Choroid plexus epithelial cell (primary cell): Measurements from ENCODE around the gene PPIL4.
"Not testable (repeated sequence)": the region's sequence is repeated elsewhere in the genome, so short reads cannot be mapped to it uniquely, and the experiment has no call there.

ENCODE experiments used
- DNase-seq: peaks from one replicate; pipeline ENCODE4 v3.0.0-alpha.2; 2010; ENCODE audit warnings: low read depth
- H3K4me3 ChIP-seq: 2 replicates; pipeline ENCODE4 v1.5.1; 2011; ENCODE audit warnings: low read depth, mild to moderate bottlenecking, control low read depth, low read length, moderate library complexity
- CTCF ChIP-seq: conservative IDR thresholded peaks from 2 replicates; pipeline ENCODE4 v1.5.1; 2011; ENCODE audit warnings: low read depth, mild to moderate bottlenecking, control low read depth, inconsistent platforms, low read length, moderate library complexity

PPIL4 gene

GRCh38 chr6:149503276-149503675 lies 42.6 kb downstream of the PPIL4 start:
- no peak overlapping the region for H3K4me3 ChIP-seq
- no peak for TF ChIP-seq CTCF
- DNase-seq, result no peak

- no peak overlapping the region for H3K4me3 ChIP-seq
- no peak for DNase-seq
- no peak for TF ChIP-seq CTCF
These were observed 44.1 kb downstream of the PPIL4 start for GRCh38 chr6:149501768-149502167.

GRCh38 chr6:149501201-149501600 lies 44.6 kb downstream of the PPIL4 start:
- TF ChIP-seq CTCF, result no peak
- no peak for DNase-seq
- no peak overlapping the region for H3K4me3 ChIP-seq

- no peak for TF ChIP-seq CTCF
- no peak for DNase-seq
These were observed 45.7 kb downstream of the PPIL4 start for GRCh38 chr6:149500096-149500495.

GRCh38 chr6:149499066-149499465 lies 46.8 kb downstream of the PPIL4 start:
- no peak overlapping the region for H3K4me3 ChIP-seq
- TF ChIP-seq CTCF, result no peak
- peak; percentile 97 for DNase-seq

More at GRCh38 chr6:149500096-149500495, 45.7 kb downstream of the PPIL4 start:
- no peak overlapping the region for H3K4me3 ChIP-seq

- no peak overlapping the region for H3K4me3 ChIP-seq
- DNase-seq, result no peak
- no peak for TF ChIP-seq CTCF
These were observed 48.5 kb downstream of the PPIL4 start for GRCh38 chr6:149497365-149497764.

- not testable (repeated sequence) for H3K4me3 ChIP-seq
- peak; percentile 81 for DNase-seq
These were observed 49.2 kb downstream of the PPIL4 start for GRCh38 chr6:149496597-149496996.

GRCh38 chr6:149495349-149496016 lies 50.4 kb downstream of the PPIL4 start:
- DNase-seq, H3K4me3 ChIP-seq: not testable (repeated sequence)

- H3K4me3 ChIP-seq, DNase-seq: not testable (repeated sequence)
These were observed 51.0 kb downstream of the PPIL4 start for GRCh38 chr6:149494810-149495209.
